Nephron (organoid): ENCODE data around the gene DGKD.

Experiments used
- H3K27ac Mint-ChIP-seq, 3 experiments: 2 replicates each; pipeline ENCODE4 v1.8.0; 2020; ENCODE audit warnings: mixed read lengths in 3 of 3, mild to moderate bottlenecking in 2 of 3, moderate library complexity in 1 of 3
- H3K27me3 Mint-ChIP-seq: 2 replicates; pipeline ENCODE4 v1.8.0; 2021; ENCODE audit warnings: low read depth, mild to moderate bottlenecking, moderate library complexity, mixed read lengths
- H3K36me3 Mint-ChIP-seq: 2 replicates; pipeline ENCODE4 v1.8.0; 2020; ENCODE audit warnings: low read depth, mixed read lengths
- H3K4me1 Mint-ChIP-seq: 2 replicates; pipeline ENCODE4 v1.8.0; 2020; ENCODE audit warnings: mixed read lengths
- H3K4me3 Mint-ChIP-seq, 3 experiments: 2 replicates each; pipeline ENCODE4 v1.8.0; 2020; ENCODE audit warnings: mild to moderate bottlenecking in 3 of 3, mixed read lengths in 3 of 3, moderate library complexity in 2 of 3
- H3K9me3 Mint-ChIP-seq: 2 replicates; pipeline ENCODE4 v1.8.0; 2020; ENCODE audit warnings: mixed read lengths
- CTCF ChIP-seq, 3 experiments: fragments of 200-600 bp; sonication (generic); IDR thresholded peaks; one replicate each; pipeline ENCODE4 v1.5.0; 2021; ENCODE audit warnings: antibody characterized with exemption in 3 of 3; ENCODE audit not compliant: unreplicated experiment in 3 of 3

DGKD gene

DNA sequence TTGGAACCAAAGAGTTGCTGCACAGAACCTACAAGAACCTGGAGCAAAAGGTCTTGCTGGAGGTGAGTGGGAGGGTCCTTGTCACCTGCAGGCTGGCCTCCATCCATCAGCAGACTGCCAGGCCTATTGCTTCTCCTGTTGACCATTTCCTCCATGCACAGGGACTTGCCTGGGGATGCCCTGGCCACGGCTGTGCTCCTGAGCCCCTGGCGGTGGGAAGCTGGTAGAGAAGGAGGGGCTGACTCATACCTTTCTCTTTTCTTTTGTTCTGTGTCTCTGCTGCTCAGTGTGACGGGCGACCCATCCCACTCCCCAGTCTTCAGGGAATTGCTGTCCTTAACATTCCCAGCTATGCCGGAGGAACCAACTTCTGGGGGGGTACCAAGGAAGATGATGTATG lies 102.6 kb downstream of the DGKD start:
- no peak for TF ChIP-seq CTCF (IDR thresholded peaks at IDR 0.05; ENCODE audit: unreplicated experiment in 3 of 3)
- Mint-ChIP-seq H3K4me3 (no peak overlapping the region), H3K36me3 (peaks cover 47% of the 10 kb centered on the region), H3K4me1 (peaks cover 12% of the 10 kb centered on the region), H3K27me3 (no peaks in the 10 kb centered on the region), H3K27ac (no peak overlapping the region), H3K9me3 (no peaks in the 10 kb centered on the region)

DNA sequence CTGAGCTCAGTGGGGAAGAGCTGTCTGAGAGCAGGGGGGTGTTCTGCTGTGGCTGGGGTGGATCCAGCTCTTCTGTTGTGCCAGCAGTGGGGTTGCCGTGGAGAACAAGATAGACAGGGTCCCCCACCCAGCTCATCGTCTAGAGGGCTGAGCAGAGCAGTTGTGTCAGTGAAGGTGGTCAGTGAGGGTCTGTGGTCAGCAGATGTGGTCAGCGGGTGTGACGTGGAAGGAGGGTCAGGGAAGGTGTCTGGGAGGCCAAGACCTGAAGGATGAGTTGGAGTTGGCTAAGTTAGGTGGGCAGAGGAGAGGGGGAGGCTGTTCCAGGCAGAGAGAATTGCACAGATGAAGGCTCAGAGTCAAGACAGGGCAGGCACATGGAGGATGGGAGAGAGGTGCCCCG lies 103.1 kb downstream of the DGKD start:
- H3K4me3 Mint-ChIP-seq, result no peak overlapping the region
- H3K4me1 Mint-ChIP-seq, result peaks cover 8% of the 10 kb centered on the region
- peaks cover 47% of the 10 kb centered on the region for H3K36me3 Mint-ChIP-seq
- no peak for TF ChIP-seq CTCF (IDR thresholded peaks at IDR 0.05; ENCODE audit: unreplicated experiment in 3 of 3)
- no peaks in the 10 kb centered on the region for H3K27me3 Mint-ChIP-seq
- H3K9me3 Mint-ChIP-seq, result no peaks in the 10 kb centered on the region
- no peak overlapping the region for H3K27ac Mint-ChIP-seq

DNA sequence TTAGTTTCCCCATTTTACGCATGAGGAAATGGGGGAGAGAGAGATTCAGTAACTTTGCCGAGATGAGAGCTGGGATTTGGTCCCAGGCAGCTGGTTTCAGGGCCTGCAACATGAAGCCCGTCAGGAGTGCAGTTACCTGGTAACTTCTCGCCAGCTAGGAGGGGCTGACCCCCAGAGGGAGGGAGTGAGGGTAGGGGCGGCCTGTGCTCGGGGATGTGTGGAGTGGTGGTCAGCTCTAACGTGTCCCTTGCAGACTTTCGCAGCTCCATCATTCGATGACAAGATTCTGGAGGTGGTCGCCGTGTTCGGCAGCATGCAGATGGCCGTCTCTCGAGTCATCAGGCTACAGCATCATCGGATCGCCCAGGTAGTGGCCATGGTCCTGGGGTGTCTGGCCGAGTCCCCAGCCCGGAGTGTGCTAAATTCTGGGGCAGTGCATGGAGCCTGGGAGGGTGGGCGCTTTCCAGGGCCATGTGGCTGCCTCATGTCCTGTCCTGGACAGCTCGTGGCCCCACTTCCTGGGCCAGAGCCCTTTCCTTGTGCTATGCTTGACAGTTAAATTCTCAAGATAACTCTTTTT lies 103.8 kb downstream of the DGKD start:
- Mint-ChIP-seq H3K36me3 (peaks cover 48% of the 10 kb centered on the region), H3K4me1 (peaks cover 4% of the 10 kb centered on the region), H3K27me3 (no peaks in the 10 kb centered on the region), H3K4me3 (no peak overlapping the region), H3K9me3 (no peaks in the 10 kb centered on the region), H3K27ac (no peak overlapping the region)
- no peak for TF ChIP-seq CTCF (IDR thresholded peaks at IDR 0.05; ENCODE audit: unreplicated experiment in 3 of 3)

DNA sequence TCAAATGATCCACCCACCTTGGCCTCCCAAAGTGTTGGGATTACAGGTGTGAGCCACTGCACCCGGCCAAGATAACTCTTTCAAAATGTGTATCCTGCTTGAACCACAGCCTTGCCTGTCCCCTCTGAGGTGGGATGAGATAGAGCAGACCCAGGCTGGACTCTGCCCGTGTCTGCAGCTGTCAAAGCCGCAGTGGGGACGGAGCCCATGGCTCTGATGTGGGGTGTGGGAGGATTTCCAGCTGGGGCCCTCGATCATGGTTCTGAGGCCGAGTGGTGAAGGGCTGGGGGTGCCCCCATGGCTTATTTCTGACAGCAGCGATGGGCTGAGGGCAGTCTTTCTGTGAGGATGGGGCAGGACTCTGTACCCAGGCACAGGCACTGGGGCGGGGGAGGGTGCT lies 104.5 kb downstream of the DGKD start:
- Mint-ChIP-seq H3K27ac (no peak overlapping the region), H3K4me1 (no peaks in the 10 kb centered on the region), H3K4me3 (no peak overlapping the region), H3K27me3 (no peaks in the 10 kb centered on the region), H3K36me3 (peaks cover 51% of the 10 kb centered on the region), H3K9me3 (no peaks in the 10 kb centered on the region)
- TF ChIP-seq CTCF (IDR thresholded peaks at IDR 0.05; ENCODE audit: unreplicated experiment in 3 of 3), result no peak

- H3K27me3 Mint-ChIP-seq, result no peaks in the 10 kb centered on the region
- H3K9me3 Mint-ChIP-seq, result no peaks in the 10 kb centered on the region
- no peak overlapping the region for H3K4me3 Mint-ChIP-seq
- peaks cover 50% of the 10 kb centered on the region for H3K36me3 Mint-ChIP-seq
- H3K4me1 Mint-ChIP-seq, result no peaks in the 10 kb centered on the region
- no peak for TF ChIP-seq CTCF (IDR thresholded peaks at IDR 0.05; ENCODE audit: unreplicated experiment in 3 of 3)
- H3K27ac Mint-ChIP-seq, result no peak overlapping the region
Observed at GRCh38 chr2:233459426-233459825, 105.1 kb downstream of the DGKD start.

GRCh38 chr2:233460726-233461441 lies 106.6 kb downstream of the DGKD start:
- Mint-ChIP-seq H3K4me1 (no peaks in the 10 kb centered on the region), H3K9me3 (no peaks in the 10 kb centered on the region), H3K36me3 (peaks cover 45% of the 10 kb centered on the region), H3K27ac (no peak overlapping the region), H3K4me3 (no peak overlapping the region), H3K27me3 (no peaks in the 10 kb centered on the region)
- TF ChIP-seq CTCF (IDR thresholded peaks at IDR 0.05; ENCODE audit: unreplicated experiment in 3 of 3), result no peak
